ENCODE data around the gene LAS1L. TPM values are rescaled to one million over a fixed set of nuclear protein-coding genes. Genes with fewer than 3 reads are reported as not detected.
A peak's percentile ranks its signal among the peaks of the same experiment; 100 is the strongest.

LAS1L gene
- total RNA-seq, 1 donor from 2014 or later = 18.5 TPM

DNA sequence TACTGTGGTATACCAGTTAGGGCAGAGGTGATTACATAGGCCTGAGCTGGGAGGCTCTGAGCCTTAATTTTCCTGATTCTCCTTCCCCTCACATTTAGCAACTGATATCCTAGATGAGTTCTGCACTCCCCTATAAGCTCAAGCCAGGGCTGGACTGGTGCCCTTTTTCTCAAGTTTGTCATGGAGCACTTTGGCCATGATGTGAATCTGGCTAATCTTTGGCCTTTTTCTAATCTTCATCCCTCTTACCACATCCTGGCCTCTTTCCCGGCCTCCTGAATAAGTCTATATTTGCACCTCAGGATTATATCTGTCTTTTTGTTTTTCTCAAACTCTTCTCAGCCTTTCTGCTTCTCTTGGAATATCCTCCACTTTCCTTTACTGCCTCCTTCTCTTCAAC lies 10.9 kb upstream of the LAS1L start:
- TF ChIP-seq, protein P1, sequence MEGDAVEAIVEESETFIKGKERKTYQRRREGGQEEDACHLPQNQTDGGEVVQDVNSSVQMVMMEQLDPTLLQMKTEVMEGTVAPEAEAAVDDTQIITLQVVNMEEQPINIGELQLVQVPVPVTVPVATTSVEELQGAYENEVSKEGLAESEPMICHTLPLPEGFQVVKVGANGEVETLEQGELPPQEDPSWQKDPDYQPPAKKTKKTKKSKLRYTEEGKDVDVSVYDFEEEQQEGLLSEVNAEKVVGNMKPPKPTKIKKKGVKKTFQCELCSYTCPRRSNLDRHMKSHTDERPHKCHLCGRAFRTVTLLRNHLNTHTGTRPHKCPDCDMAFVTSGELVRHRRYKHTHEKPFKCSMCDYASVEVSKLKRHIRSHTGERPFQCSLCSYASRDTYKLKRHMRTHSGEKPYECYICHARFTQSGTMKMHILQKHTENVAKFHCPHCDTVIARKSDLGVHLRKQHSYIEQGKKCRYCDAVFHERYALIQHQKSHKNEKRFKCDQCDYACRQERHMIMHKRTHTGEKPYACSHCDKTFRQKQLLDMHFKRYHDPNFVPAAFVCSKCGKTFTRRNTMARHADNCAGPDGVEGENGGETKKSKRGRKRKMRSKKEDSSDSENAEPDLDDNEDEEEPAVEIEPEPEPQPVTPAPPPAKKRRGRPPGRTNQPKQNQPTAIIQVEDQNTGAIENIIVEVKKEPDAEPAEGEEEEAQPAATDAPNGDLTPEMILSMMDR (IDR thresholded peaks at IDR 0.05) = no peak
- H3K27me3 Mint-ChIP-seq (ENCODE audit: low read depth) = no peaks in the 10 kb centered on the region
- no peaks in the 10 kb centered on the region for H3K36me3 Mint-ChIP-seq (ENCODE audit: low read depth)
- no peak for DNase-seq (ENCODE audit: low spot score)
- H3K27ac Mint-ChIP-seq (ENCODE audit: unreplicated experiment) = no peak overlapping the region
- no peak overlapping the region for H3K4me3 Mint-ChIP-seq (ENCODE audit: unreplicated experiment)
- H3K4me1 Mint-ChIP-seq (ENCODE audit: low read depth) = no peaks in the 10 kb centered on the region
- no peaks in the 10 kb centered on the region for H3K9me3 Mint-ChIP-seq (ENCODE audit: low read depth)

DNA sequence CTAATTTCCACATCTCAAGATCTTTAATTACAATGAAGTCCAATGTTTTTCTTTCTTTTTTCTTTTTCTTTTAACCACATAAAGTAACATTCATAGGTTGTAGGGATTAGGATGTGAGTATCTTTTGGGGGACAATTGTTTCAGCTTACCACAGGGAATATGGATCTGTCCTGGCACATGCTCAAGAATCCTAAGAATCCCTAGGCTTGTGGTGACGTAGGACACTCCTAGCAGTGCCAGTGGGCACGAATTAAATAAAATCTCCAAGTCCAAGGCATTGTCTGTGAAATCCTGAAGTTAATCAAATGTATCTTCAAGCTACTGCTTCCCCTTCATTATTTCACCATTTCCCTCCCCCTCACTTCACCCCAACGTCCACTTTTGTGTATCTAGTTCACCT lies 2.6 kb upstream of the LAS1L start:
- no peaks in the 10 kb centered on the region for H3K27me3 Mint-ChIP-seq (ENCODE audit: low read depth)
- no peak overlapping the region for H3K4me3 Mint-ChIP-seq (ENCODE audit: unreplicated experiment)
- DNase-seq (ENCODE audit: low spot score) = no peak
- peaks cover 13% of the 10 kb centered on the region for H3K9me3 Mint-ChIP-seq (ENCODE audit: low read depth)
- H3K4me1 Mint-ChIP-seq (ENCODE audit: low read depth) = peaks cover 14% of the 10 kb centered on the region
- TF ChIP-seq, protein P1 (IDR thresholded peaks at IDR 0.05) = no peak
- no peaks in the 10 kb centered on the region for H3K36me3 Mint-ChIP-seq (ENCODE audit: low read depth)
- no peak overlapping the region for H3K27ac Mint-ChIP-seq (ENCODE audit: unreplicated experiment)

DNA sequence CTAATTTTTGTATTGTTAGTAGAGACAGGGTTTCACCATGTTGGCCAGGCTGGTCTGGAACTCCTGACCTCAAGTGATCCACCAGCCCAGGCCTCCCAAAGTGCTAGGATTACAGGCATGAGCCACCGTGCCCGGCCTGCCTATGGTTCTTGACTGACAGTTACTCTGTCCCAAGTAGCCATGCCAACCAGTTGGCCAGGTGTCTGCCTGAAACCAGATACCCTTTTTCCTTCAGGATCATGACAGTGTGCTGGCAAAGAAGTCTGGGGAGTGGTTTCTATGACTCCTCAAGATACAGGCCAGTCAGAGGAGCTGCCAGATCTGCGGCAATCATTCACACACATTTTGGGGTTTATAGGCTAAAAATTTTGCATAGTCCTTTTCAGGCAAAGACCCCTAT lies 1.7 kb upstream of the LAS1L start:
- Mint-ChIP-seq H3K27ac (ENCODE audit: unreplicated experiment) (no peak overlapping the region), H3K36me3 (ENCODE audit: low read depth) (no peaks in the 10 kb centered on the region), H3K9me3 (ENCODE audit: low read depth) (peaks cover 13% of the 10 kb centered on the region), H3K27me3 (ENCODE audit: low read depth) (no peaks in the 10 kb centered on the region), H3K4me1 (ENCODE audit: low read depth) (peaks cover 14% of the 10 kb centered on the region), H3K4me3 (ENCODE audit: unreplicated experiment) (no peak overlapping the region)
- TF ChIP-seq, protein P1 (IDR thresholded peaks at IDR 0.05) = no peak
- DNase-seq (ENCODE audit: low spot score) = no peak

DNA sequence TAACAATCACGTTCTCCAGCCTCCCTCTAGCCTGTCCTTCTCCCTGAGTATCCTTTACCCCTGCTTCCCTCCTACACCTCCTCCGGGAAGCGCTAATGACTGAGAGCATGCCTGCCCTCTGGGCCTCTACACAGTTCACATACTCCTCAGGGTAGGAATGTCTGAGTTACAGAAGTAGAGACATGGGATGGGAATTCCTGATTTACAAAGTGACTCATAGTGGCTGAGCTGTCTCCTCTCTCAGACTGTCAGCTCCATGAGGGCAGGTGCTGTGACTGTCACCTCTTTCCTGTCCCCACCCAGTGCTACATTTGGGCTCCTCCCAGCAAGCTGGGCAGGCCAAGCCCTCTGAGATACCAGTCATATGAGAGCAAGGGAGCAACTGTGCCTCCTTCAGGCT lies 2.6 kb downstream of the LAS1L start:
- Mint-ChIP-seq H3K4me1 (ENCODE audit: low read depth) (peaks cover 16% of the 10 kb centered on the region), H3K27me3 (ENCODE audit: low read depth) (no peaks in the 10 kb centered on the region), H3K36me3 (ENCODE audit: low read depth) (no peaks in the 10 kb centered on the region), H3K9me3 (ENCODE audit: low read depth) (peaks cover 12% of the 10 kb centered on the region), H3K27ac (ENCODE audit: unreplicated experiment) (no peak overlapping the region), H3K4me3 (ENCODE audit: unreplicated experiment) (no peak overlapping the region)
- TF ChIP-seq, protein P1 (IDR thresholded peaks at IDR 0.05) = no peak
- no peak for DNase-seq (ENCODE audit: low spot score)

DNA sequence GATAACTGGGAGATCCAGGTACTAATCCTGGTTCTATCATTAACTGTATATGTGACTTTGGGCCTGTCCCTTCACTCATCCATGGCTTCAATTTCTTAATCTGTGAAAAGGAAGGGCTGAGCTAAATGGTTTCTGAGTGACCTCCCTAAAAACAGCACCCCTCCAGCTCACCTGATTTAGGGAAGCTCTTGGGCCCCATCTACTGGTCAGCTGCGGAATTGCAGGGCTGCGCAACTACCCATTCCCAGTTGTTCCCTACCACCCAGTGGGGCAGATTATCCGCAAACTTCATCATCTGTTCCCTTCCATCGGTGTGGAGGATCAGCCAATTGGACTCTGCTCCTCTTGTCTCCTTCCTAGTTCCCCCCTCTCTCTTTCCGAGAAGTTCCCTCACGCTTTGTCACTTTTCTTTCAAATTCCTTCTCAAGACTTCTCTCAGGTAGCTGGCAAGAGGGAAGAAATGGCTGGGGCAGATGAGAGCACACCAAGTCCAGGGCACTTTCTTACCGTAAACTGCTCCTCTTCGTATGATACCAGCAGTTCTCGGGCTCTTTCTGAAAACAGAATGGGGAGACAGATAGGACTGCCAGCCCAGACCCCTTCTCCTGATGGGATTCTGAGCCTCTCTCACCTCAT lies 5.8 kb downstream of the LAS1L start:
- Mint-ChIP-seq H3K9me3 (ENCODE audit: low read depth) (peaks cover 8% of the 10 kb centered on the region), H3K36me3 (ENCODE audit: low read depth) (peaks cover 3% of the 10 kb centered on the region)

More for the DNA sequence above, 5.8 kb downstream of the LAS1L start:
- H3K27ac Mint-ChIP-seq (ENCODE audit: unreplicated experiment) = no peak overlapping the region
- no peak overlapping the region for H3K4me3 Mint-ChIP-seq (ENCODE audit: unreplicated experiment)
- TF ChIP-seq, protein P1 (IDR thresholded peaks at IDR 0.05) = peak; percentile 90
- H3K4me1 Mint-ChIP-seq (ENCODE audit: low read depth) = peaks cover 15% of the 10 kb centered on the region
- H3K27me3 Mint-ChIP-seq (ENCODE audit: low read depth) = no peaks in the 10 kb centered on the region
- DNase-seq (ENCODE audit: low spot score) = no peak

Data from chondrocyte (in vitro differentiated cells).